ENCODE data around the gene TMEM130.

TMEM130 gene, protein sequence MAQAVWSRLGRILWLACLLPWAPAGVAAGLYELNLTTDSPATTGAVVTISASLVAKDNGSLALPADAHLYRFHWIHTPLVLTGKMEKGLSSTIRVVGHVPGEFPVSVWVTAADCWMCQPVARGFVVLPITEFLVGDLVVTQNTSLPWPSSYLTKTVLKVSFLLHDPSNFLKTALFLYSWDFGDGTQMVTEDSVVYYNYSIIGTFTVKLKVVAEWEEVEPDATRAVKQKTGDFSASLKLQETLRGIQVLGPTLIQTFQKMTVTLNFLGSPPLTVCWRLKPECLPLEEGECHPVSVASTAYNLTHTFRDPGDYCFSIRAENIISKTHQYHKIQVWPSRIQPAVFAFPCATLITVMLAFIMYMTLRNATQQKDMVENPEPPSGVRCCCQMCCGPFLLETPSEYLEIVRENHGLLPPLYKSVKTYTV

DNA sequence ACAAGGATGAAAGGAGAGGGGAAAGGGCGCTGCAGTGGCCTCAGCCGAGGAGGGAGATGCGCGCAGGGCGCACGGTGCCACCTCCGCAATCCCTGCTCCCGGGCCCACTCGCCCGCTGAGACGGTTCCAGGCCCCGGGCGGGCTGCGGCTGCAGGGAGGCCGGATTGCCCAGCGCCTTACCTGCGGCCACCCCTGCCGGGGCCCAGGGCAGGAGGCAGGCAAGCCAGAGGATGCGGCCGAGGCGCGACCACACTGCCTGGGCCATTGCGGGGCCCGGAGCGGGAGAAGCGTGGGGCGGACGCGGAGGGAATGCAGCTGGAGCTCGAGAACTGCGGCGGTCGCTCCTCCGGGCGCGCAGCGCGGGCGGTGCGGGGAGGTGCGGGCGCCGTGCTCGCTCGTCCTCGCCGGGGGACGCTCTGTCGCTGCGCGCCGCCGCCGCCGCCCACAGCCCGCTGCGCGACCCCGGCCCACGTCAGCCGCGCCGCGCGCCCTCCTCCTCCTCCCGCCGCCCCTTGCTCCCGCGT, at the start of gene TMEM130:
TMEM130 (minus strand) TSS at position 418 of the 524 bp plus-strand sequence; CDS start at position 265, 153 bp downstream.
- DNase-seq (ENCODE audit: low spot score), result no peak

- no peak for DNase-seq (ENCODE audit: low spot score)
Measured at GRCh38 chr7:98917331-98917730, 47.5 kb upstream of the TMEM130 start.

DNA sequence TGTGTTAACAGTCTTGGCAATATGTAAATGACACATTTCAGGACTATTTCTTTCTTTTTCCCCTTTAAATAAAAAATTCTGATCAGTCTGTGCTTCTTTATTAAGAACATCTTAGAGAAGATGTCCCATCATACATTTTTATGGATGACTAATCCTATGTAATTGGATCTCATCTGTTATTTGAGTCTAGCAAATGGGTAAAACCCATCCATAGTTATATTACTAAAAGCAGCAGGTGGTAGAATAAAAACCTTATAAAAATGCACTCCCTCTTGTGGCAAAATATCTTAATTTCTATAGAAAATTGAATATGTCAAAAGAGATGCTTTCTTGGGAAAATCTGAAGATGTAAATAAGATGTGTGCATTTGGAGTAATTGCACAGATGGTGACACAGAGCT, 43.8 kb upstream of the TMEM130 start:
- no peak for DNase-seq (ENCODE audit: low spot score)

GRCh38 chr7:98913026-98913425, 43.2 kb upstream of the TMEM130 start:
- no peak for DNase-seq (ENCODE audit: low spot score)

- no peak for DNase-seq (ENCODE audit: low spot score)
Measured at GRCh38 chr7:98911916-98912315, 42.1 kb upstream of the TMEM130 start.

DNA sequence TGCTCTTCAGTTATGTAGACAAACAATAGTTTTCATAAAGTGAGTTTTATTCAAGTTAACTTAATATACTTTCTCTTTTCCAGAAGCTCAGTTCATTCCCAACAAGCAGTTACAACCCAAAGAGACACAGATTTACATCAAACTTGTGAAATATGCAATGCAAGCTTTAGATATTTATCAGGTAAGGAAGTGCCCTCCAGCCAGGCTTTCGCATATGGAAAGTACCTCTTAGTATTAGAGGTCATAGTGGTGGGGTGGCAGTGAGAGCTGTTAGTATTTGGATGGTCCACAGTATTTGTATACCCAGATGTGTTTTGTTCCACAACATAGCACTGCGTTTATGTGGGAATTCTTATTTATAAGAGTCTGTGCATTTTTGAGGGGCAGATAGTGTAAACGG, 40.6 kb upstream of the TMEM130 start:
- DNase-seq (ENCODE audit: low spot score), result no peak

DNA sequence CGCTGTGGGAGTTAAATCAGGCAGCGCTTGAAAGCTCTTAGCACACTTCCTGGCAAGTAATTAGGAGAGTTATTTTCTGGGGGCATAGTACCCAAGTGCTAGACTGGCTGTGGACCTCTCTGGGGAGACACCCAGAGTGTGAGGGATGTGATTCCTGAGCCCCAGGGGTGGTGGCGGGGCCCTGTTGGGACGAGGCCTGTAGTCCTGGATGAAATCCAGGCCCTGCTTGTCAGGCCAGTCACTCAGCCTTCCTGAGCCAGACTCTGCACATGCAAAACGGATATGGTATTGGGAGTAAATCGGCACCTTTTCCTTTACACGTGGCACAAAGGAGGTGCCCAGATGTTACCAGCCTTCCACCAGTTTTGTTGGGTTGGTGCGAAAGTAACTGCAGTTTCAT, 39.7 kb upstream of the TMEM130 start:
- DNase-seq (ENCODE audit: low spot score), result no peak

- DNase-seq (ENCODE audit: low spot score), result no peak
Measured at GRCh38 chr7:98908585-98908984, 38.8 kb upstream of the TMEM130 start.

DNA sequence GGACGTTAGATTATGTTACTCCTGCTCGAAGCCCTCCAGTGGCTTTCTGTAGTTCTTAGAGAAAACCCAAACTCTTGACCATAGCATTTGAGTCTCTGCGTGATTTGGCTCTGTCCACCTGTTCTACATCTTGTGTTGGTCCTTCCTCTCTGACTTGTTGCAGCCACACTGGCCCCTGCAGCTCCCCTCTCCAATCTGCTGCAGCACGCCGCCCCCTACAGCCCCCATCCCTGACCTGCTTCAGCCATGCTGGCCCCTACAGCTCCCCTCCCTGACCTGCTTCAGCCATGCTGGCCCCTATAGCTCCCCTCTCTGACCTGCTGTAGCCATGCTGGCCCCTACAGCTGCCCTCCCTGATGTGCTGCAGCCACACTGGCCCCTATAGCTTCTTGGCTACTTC, 37.8 kb upstream of the TMEM130 start:
- DNase-seq (ENCODE audit: low spot score), result no peak

DNA sequence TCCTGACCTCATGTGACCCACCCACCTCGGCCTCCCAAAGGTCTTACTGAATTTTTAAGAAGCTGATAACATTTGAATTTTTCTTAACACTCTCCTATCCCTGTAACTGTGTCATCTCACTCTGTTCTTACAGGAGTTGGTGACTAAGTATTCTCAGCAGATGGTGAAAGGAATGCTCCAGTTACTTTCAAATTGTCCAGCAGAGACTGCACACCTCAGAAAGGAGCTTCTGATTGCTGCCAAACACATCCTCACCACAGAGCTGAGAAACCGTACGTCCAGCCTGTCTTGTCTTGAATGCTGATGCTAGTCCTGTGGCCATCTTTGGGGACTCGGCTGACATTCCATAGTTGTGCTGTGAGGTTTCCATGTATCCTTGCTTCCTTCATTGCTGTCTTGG, 33.4 kb upstream of the TMEM130 start:
- no peak for DNase-seq (ENCODE audit: low spot score)

DNA sequence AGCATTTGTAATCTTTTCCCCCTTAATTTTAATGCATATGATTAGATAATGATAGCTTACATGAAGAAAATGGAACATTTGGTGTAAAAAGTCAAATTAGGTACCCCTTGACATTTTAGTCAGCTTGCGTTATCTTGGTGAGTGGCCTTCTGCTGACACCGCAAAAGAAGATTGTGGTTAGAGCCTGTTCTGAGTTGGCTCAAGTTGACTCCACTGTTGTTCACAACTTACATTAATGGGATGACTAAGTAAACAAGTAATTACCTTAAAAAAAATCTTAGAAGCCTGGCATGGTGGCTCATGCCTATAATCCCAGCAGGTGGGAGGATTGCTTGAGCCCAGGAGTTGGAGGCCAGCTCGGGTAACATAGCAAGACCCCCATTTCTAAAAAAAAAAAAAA, 32.7 kb upstream of the TMEM130 start:
- DNase-seq (ENCODE audit: low spot score), result no peak

- DNase-seq (ENCODE audit: low spot score), result no peak
Measured at GRCh38 chr7:98900815-98901214, 31.0 kb upstream of the TMEM130 start.

DNA sequence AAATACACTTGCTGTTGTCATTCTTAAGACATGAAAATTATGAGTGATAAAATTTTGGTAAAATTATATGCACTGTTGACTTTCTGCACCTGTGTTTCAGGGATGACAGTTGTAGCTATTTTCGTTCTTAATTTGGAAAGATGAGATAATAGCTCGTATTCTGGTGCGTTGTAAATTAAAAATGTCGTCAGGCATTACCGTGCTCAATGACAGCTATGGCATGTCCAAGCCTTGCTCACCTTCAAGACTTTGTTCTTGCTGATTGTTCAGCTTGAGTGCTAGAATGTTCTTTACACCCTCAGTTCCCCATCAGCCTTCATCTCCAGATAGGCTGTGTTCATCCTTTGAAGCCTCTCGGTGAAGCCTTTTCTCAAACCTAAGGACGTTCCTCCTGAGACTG, 30.0 kb upstream of the TMEM130 start:
- DNase-seq (ENCODE audit: low spot score), result no peak

DNA sequence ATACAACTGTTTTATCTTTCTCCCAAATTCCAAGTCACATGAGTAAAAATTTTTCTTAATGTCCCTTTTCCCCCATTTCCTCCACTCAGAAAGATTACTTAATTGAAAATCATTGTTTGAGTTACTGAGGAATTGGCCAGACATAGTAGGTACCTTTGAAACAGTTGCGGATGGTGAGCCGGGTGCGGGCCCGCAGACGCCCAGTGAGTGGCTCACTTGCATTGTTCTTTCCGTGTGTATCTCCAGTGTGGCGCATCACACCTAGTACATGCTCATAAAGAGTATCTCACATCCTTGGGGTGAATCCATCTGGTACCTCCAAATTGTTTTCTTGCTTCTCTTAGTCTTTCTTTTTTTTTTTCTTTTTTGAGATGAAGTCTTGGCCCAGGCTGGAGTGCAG, 22.8 kb upstream of the TMEM130 start:
- no peak for DNase-seq (ENCODE audit: low spot score)

- DNase-seq (ENCODE audit: low spot score), result no peak
Measured at GRCh38 chr7:98887038-98887437, 17.2 kb upstream of the TMEM130 start.

- DNase-seq (ENCODE audit: low spot score), result no peak
Measured at GRCh38 chr7:98884416-98884815, 14.6 kb upstream of the TMEM130 start.

GRCh38 chr7:98881561-98882315, 11.9 kb upstream of the TMEM130 start:
- no peak for DNase-seq (ENCODE audit: low spot score)

GRCh38 chr7:98880485-98880884, 10.7 kb upstream of the TMEM130 start:
- DNase-seq (ENCODE audit: low spot score), result no peak

GRCh38 chr7:98879979-98880315, 10.1 kb upstream of the TMEM130 start:
- no peak for DNase-seq (ENCODE audit: low spot score)

DNA sequence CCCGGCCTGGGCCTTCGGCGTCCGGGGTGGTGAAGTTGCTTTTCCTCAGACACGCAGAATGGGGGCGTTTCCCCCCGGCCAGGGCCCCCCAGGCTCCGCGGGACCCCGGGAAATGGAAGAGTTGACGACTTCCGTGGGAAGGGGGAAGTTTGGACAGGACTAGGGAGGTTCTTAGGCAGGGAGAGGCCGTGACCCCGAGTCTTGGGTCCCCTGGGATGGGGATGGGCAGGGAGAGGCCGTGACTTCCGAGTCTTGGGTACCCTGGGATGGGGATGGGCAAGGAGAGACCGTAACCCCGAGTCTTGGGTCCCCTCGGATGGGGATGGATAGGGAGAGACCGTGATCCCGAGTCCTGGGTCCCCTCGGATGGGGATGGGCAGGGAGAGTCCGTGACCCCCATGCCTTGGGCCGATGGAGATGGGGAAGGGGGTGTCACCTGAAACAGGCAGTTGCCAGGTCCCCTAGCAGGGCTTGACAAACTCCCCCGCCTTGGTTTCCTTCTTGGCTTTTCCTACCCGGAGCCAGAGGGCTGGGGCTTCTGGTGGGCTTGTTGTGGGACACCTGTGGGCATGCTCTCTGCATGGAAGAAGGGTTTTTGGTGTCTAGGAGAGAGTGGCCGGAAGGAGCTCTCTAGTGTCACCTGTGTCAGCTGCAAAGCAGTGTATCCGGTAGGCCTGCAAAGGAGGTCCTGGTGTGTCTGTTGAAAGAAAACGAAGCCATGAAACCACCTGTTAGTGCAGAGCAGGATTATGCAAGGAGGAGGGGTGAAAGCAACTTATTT, 9.6 kb upstream of the TMEM130 start:
- no peak for DNase-seq (ENCODE audit: low spot score)

GRCh38 chr7:98878365-98879197, 8.8 kb upstream of the TMEM130 start, which contains the start of gene TRRAP:
TRRAP (plus strand) TSS chr7:98878532; CDS start chr7:98881151, 2,619 bp downstream.
- peak; percentile 95 for DNase-seq (ENCODE audit: low spot score)

Data from AG20443 (cell line).